Activated T-helper 2 cell treated with anti-CD3 and anti-CD28 coated beads, Interferon-gamma antibody, Interleukin-2, Interleukin-4, amounts not matched to agents 10 μg/mL and 5 μg/mL and 100 μg/mL, durations not matched to agents 14 hours and 24 hours and 36 hours (primary cell): Measurements from ENCODE around the gene EEF1AKMT3. TPM values are rescaled to one million over a fixed set of nuclear protein-coding genes. Genes with fewer than 3 reads are reported as not detected.

ENCODE experiments used
- DNase-seq: peaks from one replicate; pipeline ENCODE4 v3.0.0; 2021; ENCODE audit warnings: low spot score
- H3K27ac Mint-ChIP-seq: one replicate; pipeline ENCODE4 v1.8.0; 2021; ENCODE audit warnings: mixed read lengths
- H3K27me3 Mint-ChIP-seq: one replicate; pipeline ENCODE4 v1.8.0; 2021; ENCODE audit warnings: low read depth, mixed read lengths
- H3K36me3 Mint-ChIP-seq: one replicate; pipeline ENCODE4 v1.8.0; 2021; ENCODE audit warnings: low read depth, mixed read lengths
- H3K4me1 Mint-ChIP-seq: one replicate; pipeline ENCODE4 v1.8.0; 2021; ENCODE audit warnings: low read depth, mixed read lengths
- H3K4me3 Mint-ChIP-seq: one replicate; pipeline ENCODE4 v1.8.0; 2021; ENCODE audit warnings: low read depth, mild to moderate bottlenecking, moderate library complexity, mixed read lengths
- H3K9me3 Mint-ChIP-seq: one replicate; pipeline ENCODE4 v1.8.0; 2021; ENCODE audit warnings: mixed read lengths
- intact Hi-C: fragments of 100-400 bp; cut with micrococcal nuclease; formaldehyde crosslinking; loops from one replicate; pipeline ENCODE4 v1.15.1; 2023
- total RNA-seq: library from RNA; stranded (reverse); gene quantifications from 2 replicates; pipeline ENCODE4 v1.2.3, GENCODE V29; 2022

The EEF1AKMT3 gene
- 5.1 and 5.8 TPM in 2 replicates for total RNA-seq

GRCh38 chr12:57772429-57773322, at the start of gene EEF1AKMT3:
Gene EEF1AKMT3 (plus strand): TSS chr12:57772614. CDS start chr12:57772725, 111 bp downstream.
- H3K27me3 Mint-ChIP-seq, result no peaks in the 10 kb centered on the region
- peaks cover 46% of the 10 kb centered on the region for H3K36me3 Mint-ChIP-seq
- H3K4me1 Mint-ChIP-seq, result peaks cover 11% of the 10 kb centered on the region
- intact Hi-C loops, result loop anchor here (1.0 to 2.0 kb wide), 3 partner anchors 10 to 126 kb away; partner anchors contain the start of genes CDK4 and TSFM
- DNase-seq, result peak; percentile 31
- H3K27ac Mint-ChIP-seq, result peak within 1 kb of the TSS; percentile 99
- peak within 1 kb of the TSS; percentile 97 for H3K4me3 Mint-ChIP-seq
- no peaks in the 10 kb centered on the region for H3K9me3 Mint-ChIP-seq

GRCh38 chr12:57722716-57723629, 49.4 kb upstream of the EEF1AKMT3 start:
- Mint-ChIP-seq H3K36me3 (peaks cover 44% of the 10 kb centered on the region), H3K4me3 (no peak overlapping the region), H3K27me3 (no peaks in the 10 kb centered on the region), H3K27ac (no peak overlapping the region), H3K9me3 (no peaks in the 10 kb centered on the region), H3K4me1 (no peaks in the 10 kb centered on the region)
- intact Hi-C loops, result no loop called here
- DNase-seq, result no peak

GRCh38 chr12:57723630-57723962, 48.8 kb upstream of the EEF1AKMT3 start:
- no peak for DNase-seq

GRCh38 chr12:57724003-57724935, 48.1 kb upstream of the EEF1AKMT3 start:
- H3K27me3 Mint-ChIP-seq, result no peaks in the 10 kb centered on the region
- no peak for DNase-seq
- H3K9me3 Mint-ChIP-seq, result no peaks in the 10 kb centered on the region
- H3K36me3 Mint-ChIP-seq, result peaks cover 44% of the 10 kb centered on the region
- H3K4me1 Mint-ChIP-seq, result no peaks in the 10 kb centered on the region
- H3K27ac Mint-ChIP-seq, result no peak overlapping the region
- H3K4me3 Mint-ChIP-seq, result no peak overlapping the region
- intact Hi-C loops, result no loop called here

More at GRCh38 chr12:57723630-57723962, 48.8 kb upstream of the EEF1AKMT3 start:
- H3K9me3 Mint-ChIP-seq, result no peaks in the 10 kb centered on the region
- no peak overlapping the region for H3K27ac Mint-ChIP-seq
- intact Hi-C loops, result no loop called here
- no peaks in the 10 kb centered on the region for H3K4me1 Mint-ChIP-seq
- no peaks in the 10 kb centered on the region for H3K27me3 Mint-ChIP-seq
- peaks cover 45% of the 10 kb centered on the region for H3K36me3 Mint-ChIP-seq
- H3K4me3 Mint-ChIP-seq, result no peak overlapping the region

GRCh38 chr12:57724936-57725740, 47.3 kb upstream of the EEF1AKMT3 start:
- DNase-seq, result no peak
- H3K4me3 Mint-ChIP-seq, result no peak overlapping the region
- H3K9me3 Mint-ChIP-seq, result no peaks in the 10 kb centered on the region
- H3K36me3 Mint-ChIP-seq, result peaks cover 39% of the 10 kb centered on the region
- H3K27me3 Mint-ChIP-seq, result no peaks in the 10 kb centered on the region
- no peaks in the 10 kb centered on the region for H3K4me1 Mint-ChIP-seq
- no peak overlapping the region for H3K27ac Mint-ChIP-seq
- intact Hi-C loops, result no loop called here

GRCh38 chr12:57725851-57726150, 46.6 kb upstream of the EEF1AKMT3 start:
- Mint-ChIP-seq H3K27me3 (no peaks in the 10 kb centered on the region), H3K9me3 (no peaks in the 10 kb centered on the region), H3K27ac (no peak overlapping the region), H3K4me1 (no peaks in the 10 kb centered on the region), H3K4me3 (no peak overlapping the region), H3K36me3 (peaks cover 42% of the 10 kb centered on the region)
- no peak for DNase-seq
- intact Hi-C loops, result no loop called here

- Mint-ChIP-seq H3K36me3 (peaks cover 44% of the 10 kb centered on the region), H3K27me3 (no peaks in the 10 kb centered on the region), H3K9me3 (no peaks in the 10 kb centered on the region), H3K4me1 (no peaks in the 10 kb centered on the region), H3K4me3 (no peak overlapping the region), H3K27ac (no peak overlapping the region)
- intact Hi-C loops, result no loop called here
- DNase-seq, result no peak
These were observed 46.1 kb upstream of the EEF1AKMT3 start for GRCh38 chr12:57726151-57726883.

- Mint-ChIP-seq H3K4me1 (no peaks in the 10 kb centered on the region), H3K9me3 (no peaks in the 10 kb centered on the region), H3K4me3 (no peak overlapping the region), H3K27me3 (no peaks in the 10 kb centered on the region), H3K36me3 (peaks cover 45% of the 10 kb centered on the region), H3K27ac (no peak overlapping the region)
- intact Hi-C loops, result no loop called here
- DNase-seq, result no peak
These were observed 45.3 kb upstream of the EEF1AKMT3 start for GRCh38 chr12:57726884-57727757.

- no peaks in the 10 kb centered on the region for H3K4me1 Mint-ChIP-seq
- no peaks in the 10 kb centered on the region for H3K9me3 Mint-ChIP-seq
- H3K4me3 Mint-ChIP-seq, result no peak overlapping the region
- no peak for DNase-seq
- intact Hi-C loops, result no loop called here
- H3K36me3 Mint-ChIP-seq, result peaks cover 53% of the 10 kb centered on the region
- no peaks in the 10 kb centered on the region for H3K27me3 Mint-ChIP-seq
- no peak overlapping the region for H3K27ac Mint-ChIP-seq
These were observed 44.5 kb upstream of the EEF1AKMT3 start for GRCh38 chr12:57727758-57728395.

- H3K4me1 Mint-ChIP-seq, result no peaks in the 10 kb centered on the region
- no peak overlapping the region for H3K4me3 Mint-ChIP-seq
- no peaks in the 10 kb centered on the region for H3K9me3 Mint-ChIP-seq
- intact Hi-C loops, result no loop called here
- H3K36me3 Mint-ChIP-seq, result peaks cover 59% of the 10 kb centered on the region
- H3K27me3 Mint-ChIP-seq, result no peaks in the 10 kb centered on the region
- DNase-seq, result no peak
- no peak overlapping the region for H3K27ac Mint-ChIP-seq
These were observed 43.0 kb upstream of the EEF1AKMT3 start for GRCh38 chr12:57729321-57729844.
